ENCODE results near the gene HOXA9.

Gene HOXA9

GRCh38 chr7:27118580-27118979 lies 46.8 kb downstream of the HOXA9 start:
- Mint-ChIP-seq H3K27ac (no peak overlapping the region), H3K36me3 (no peaks in the 10 kb centered on the region), H3K4me3 (no peak overlapping the region), H3K9me3 (no peaks in the 10 kb centered on the region), H3K27me3 (peaks cover 12% of the 10 kb centered on the region), H3K4me1 (no peaks in the 10 kb centered on the region)
- CTCF ChIA-PET, result interaction anchor here (1.4 kb wide), 1 partner anchor 43 kb away, joined by 4 read pairs; no protein-coding TSS in a partner anchor
- DNase-seq, result no peak

GRCh38 chr7:27117887-27118491 lies 47.3 kb downstream of the HOXA9 start:
- Mint-ChIP-seq H3K9me3 (no peaks in the 10 kb centered on the region), H3K27ac (no peak overlapping the region), H3K4me1 (no peaks in the 10 kb centered on the region), H3K4me3 (no peak overlapping the region), H3K27me3 (peaks cover 8% of the 10 kb centered on the region), H3K36me3 (no peaks in the 10 kb centered on the region)
- DNase-seq, result no peak
- CTCF ChIA-PET, result interaction anchor here (1.4 kb wide), 1 partner anchor 43 kb away, joined by 4 read pairs; no protein-coding TSS in a partner anchor

- peaks cover 8% of the 10 kb centered on the region for H3K27me3 Mint-ChIP-seq
- H3K9me3 Mint-ChIP-seq, result no peaks in the 10 kb centered on the region
- H3K27ac Mint-ChIP-seq, result no peak overlapping the region
- no peaks in the 10 kb centered on the region for H3K4me1 Mint-ChIP-seq
- no peak overlapping the region for H3K4me3 Mint-ChIP-seq
- DNase-seq, result no peak
- no peaks in the 10 kb centered on the region for H3K36me3 Mint-ChIP-seq
- CTCF ChIA-PET, result interaction anchor here (1.4 kb wide), 1 partner anchor 44 kb away, joined by 4 read pairs; no protein-coding TSS in a partner anchor
Observed at GRCh38 chr7:27116962-27117886, 48.1 kb downstream of the HOXA9 start.

- no peak for DNase-seq
- no peaks in the 10 kb centered on the region for H3K4me1 Mint-ChIP-seq
- peaks cover 8% of the 10 kb centered on the region for H3K27me3 Mint-ChIP-seq
- CTCF ChIA-PET, result no interaction called here
- no peak overlapping the region for H3K4me3 Mint-ChIP-seq
- H3K9me3 Mint-ChIP-seq, result no peaks in the 10 kb centered on the region
- H3K36me3 Mint-ChIP-seq, result no peaks in the 10 kb centered on the region
- no peak overlapping the region for H3K27ac Mint-ChIP-seq
Observed at GRCh38 chr7:27116031-27116961, 49.0 kb downstream of the HOXA9 start.

DNA sequence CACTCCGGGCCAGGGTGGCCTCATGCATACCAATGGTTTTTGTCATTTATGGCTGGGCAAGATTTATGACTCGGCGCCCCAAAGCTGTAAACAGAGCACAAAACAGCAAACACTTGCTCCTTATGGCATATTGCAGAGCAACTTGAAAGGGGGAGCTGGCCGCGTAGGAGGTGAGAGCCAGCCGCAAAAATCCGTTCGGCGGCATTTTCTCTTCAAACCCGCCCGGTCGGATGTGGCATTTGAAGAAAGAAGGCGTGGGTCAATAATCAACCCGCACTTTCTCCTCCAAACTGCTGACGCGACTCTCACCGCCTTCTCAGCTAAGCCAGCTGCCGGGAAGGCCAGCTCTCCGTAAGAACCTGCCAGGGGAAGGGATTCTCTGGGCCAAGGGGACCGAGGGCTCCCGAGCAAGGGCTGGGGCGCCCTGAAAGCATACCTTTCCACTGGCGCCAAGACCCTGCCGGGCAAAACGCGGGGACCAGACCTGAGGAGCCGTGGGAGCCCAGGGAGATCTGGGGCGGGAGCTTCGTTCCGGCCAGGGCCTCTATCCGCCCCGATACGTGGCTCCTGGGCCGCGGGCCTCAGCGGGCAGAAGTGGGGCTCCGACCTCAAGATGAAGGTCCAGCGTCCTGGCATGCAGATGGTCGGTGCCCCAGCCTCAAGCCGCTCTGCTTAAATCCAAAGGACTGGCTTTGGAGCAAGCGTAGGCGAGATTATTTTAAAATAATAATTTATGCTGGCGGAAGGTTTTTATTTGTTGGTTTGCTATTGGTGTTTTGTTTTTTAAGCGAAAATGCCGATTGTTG lies 49.9 kb downstream of the HOXA9 start:
- no peak overlapping the region for H3K27ac Mint-ChIP-seq
- H3K36me3 Mint-ChIP-seq, result no peaks in the 10 kb centered on the region
- no peaks in the 10 kb centered on the region for H3K4me1 Mint-ChIP-seq
- H3K9me3 Mint-ChIP-seq, result no peaks in the 10 kb centered on the region
- H3K27me3 Mint-ChIP-seq, result peaks cover 14% of the 10 kb centered on the region
- CTCF ChIA-PET, result no interaction called here
- no peak for DNase-seq
- no peak overlapping the region for H3K4me3 Mint-ChIP-seq

- Mint-ChIP-seq H3K4me3 (no peak overlapping the region), H3K27ac (no peak overlapping the region), H3K36me3 (no peaks in the 10 kb centered on the region), H3K4me1 (no peaks in the 10 kb centered on the region), H3K27me3 (peaks cover 14% of the 10 kb centered on the region), H3K9me3 (no peaks in the 10 kb centered on the region)
- no peak for DNase-seq
- CTCF ChIA-PET, result no interaction called here
Observed at GRCh38 chr7:27114881-27115220, 50.5 kb downstream of the HOXA9 start.

GRCh38 chr7:27113991-27114769 lies 51.2 kb downstream of the HOXA9 start:
- no peaks in the 10 kb centered on the region for H3K9me3 Mint-ChIP-seq
- no peaks in the 10 kb centered on the region for H3K36me3 Mint-ChIP-seq
- H3K4me1 Mint-ChIP-seq, result no peaks in the 10 kb centered on the region
- H3K4me3 Mint-ChIP-seq, result no peak overlapping the region
- CTCF ChIA-PET, result no interaction called here
- no peak for DNase-seq
- peaks cover 14% of the 10 kb centered on the region for H3K27me3 Mint-ChIP-seq
- no peak overlapping the region for H3K27ac Mint-ChIP-seq

DNA sequence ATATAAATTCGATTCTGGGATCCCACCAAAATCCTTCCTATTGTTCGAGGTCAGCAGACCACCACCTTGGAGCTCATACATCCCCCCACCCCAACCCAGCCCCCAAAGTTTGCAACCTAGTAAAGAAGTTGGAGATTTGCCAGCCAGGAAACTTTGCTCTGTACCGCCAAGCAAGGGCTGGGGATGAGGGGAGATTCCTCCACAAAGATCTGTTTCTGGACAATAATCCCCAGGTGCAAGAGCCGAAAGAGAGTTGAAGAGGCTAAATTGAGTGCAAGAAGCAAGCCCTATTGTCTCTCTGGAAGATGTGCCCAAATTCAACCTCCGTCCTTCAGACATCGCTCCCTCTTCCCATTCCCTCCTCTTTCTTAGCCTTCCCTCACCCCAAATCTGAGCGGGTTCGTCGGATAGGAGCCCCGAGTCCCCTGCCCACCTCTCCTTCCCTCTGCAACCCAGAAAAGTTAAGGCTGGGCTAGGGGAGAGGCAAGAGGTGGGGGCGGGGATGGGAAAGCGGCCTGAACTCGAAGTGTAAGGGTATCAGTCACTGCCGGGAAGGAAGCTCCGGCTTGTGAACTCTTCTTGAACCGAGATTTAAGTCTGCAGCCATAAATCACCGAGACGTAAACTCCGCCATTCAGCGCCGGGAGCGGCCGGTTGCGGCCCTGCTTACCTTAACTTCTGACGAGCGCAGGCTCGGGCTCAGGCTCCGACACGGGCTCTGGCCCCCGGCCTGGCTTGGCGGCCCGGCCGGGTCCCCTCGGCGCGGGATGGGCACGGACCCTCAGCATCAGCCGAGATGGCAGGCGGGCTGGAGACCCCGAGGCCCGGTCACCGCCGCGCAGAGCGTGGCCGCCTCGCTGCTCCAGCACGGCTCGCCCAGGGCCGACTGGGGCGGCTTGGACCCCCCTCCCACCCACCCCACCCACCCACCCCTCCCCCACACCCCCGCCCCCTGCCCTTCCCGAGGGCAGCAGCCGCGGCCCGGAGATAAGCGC lies 52.1 kb downstream of the HOXA9 start:
- CTCF ChIA-PET, result no interaction called here
- Mint-ChIP-seq H3K9me3 (no peaks in the 10 kb centered on the region), H3K36me3 (no peaks in the 10 kb centered on the region), H3K27ac (no peak overlapping the region), H3K4me1 (no peaks in the 10 kb centered on the region), H3K4me3 (no peak overlapping the region), H3K27me3 (peaks cover 14% of the 10 kb centered on the region)
- no peak for DNase-seq

Measured in activated naive CD4-positive, alpha-beta T cell treated with anti-CD3 and anti-CD28 coated beads, Interleukin-2, amount 10 ng/mL, durations not matched to agents 7 days and 5 days (primary cell).